SK-N-SH (cell line): Measurements from ENCODE around the gene PWWP2B. TPM values are rescaled to one million over a fixed set of nuclear protein-coding genes. Genes with fewer than 3 reads are reported as not detected.

Source experiments
- CTCF ChIA-PET: fragments of 300-600, 350-600 bp; formaldehyde crosslinking; extraction: SDS; loops from one replicate; lab custom pipeline; 2021; lab: Yijun Ruan, JAX
- POLR2A ChIA-PET: fragments of 350-600 bp; sonication (Branson Sonifier 250); formaldehyde crosslinking; extraction: SDS; loops from one replicate; lab custom pipeline; 2020; ENCODE audit warnings: antibody characterized with exemption, inconsistent platforms; lab: Yijun Ruan, JAX
- DNase-seq: peaks from one replicate; pipeline ENCODE4 v3.0.0; 2012
- H2AFZ ChIP-seq: fragments of 200-600 bp; sonication (generic); 2 replicates; pipeline ENCODE4 v1.8.1; 2016; ENCODE audit warnings: antibody characterized with exemption, mild to moderate bottlenecking, low read depth
- H3F3A ChIP-seq: fragments of 200-600 bp; sonication (generic); replicated peaks from 2 replicates; pipeline ENCODE3; 2016; ENCODE audit warnings: antibody characterized with exemption, mild to moderate bottlenecking; ENCODE audit not compliant: insufficient read depth
- H3K27ac ChIP-seq, 2 experiments: fragments of 200-500 bp in 1 of 2; fragments of 200-600 bp in 1 of 2; sonication (Bioruptor generic) in 1 of 2; sonication (generic), shearing (Covaris generic) in 1 of 2; 2 replicates each; pipeline versions ENCODE4 v1.5.1 to v1.6.1; 2014 to 2016; ENCODE audit warnings: low read depth in 2 of 2, inconsistent platforms in 1 of 2, low read length in 1 of 2, mild to moderate bottlenecking in 1 of 2, mixed read lengths in 1 of 2
- H3K27me3 ChIP-seq: fragments of 200-600 bp; sonication (generic), shearing (Covaris generic); 2 replicates; pipeline ENCODE4 v1.6.1; 2016; ENCODE audit warnings: mixed run types; ENCODE audit not compliant: insufficient read depth
- H3K36me3 ChIP-seq, 2 experiments: fragments of 200-500 bp in 1 of 2; fragments of 200-600 bp in 1 of 2; sonication (Bioruptor generic) in 1 of 2; sonication (generic) in 1 of 2; replicated peaks in 1 of 2; 2 replicates each; pipeline versions ENCODE3 to v1.5.1; 2014 to 2016; ENCODE audit warnings: low read length in 1 of 2, mild to moderate bottlenecking in 1 of 2; ENCODE audit not compliant: insufficient read depth in 2 of 2, control insufficient read depth in 1 of 2
- H3K4me1 ChIP-seq, 2 experiments: fragments of 200-500 bp in 1 of 2; fragments of 200-600 bp in 1 of 2; sonication (Bioruptor generic) in 1 of 2; sonication (generic), shearing (Covaris generic) in 1 of 2; 2 replicates each; pipeline versions ENCODE4 v1.5.1 to v1.6.1; 2014 to 2016; ENCODE audit warnings: low read depth in 1 of 2, low read length in 1 of 2, mixed run types in 1 of 2; ENCODE audit not compliant: insufficient read depth in 2 of 2, control insufficient read depth in 1 of 2
- H3K4me2 ChIP-seq: fragments of 200-600 bp; sonication (generic), shearing (Covaris generic); 2 replicates; pipeline ENCODE4 v1.6.1; 2017; ENCODE audit warnings: mixed run types
- H3K4me3 ChIP-seq, 2 experiments: fragments of 200-500 bp in 1 of 2; fragments of 200-600 bp in 1 of 2; sonication (Bioruptor generic) in 1 of 2; sonication (generic), shearing (Covaris generic) in 1 of 2; 2 replicates each; pipeline versions ENCODE4 v1.5.1 to v1.8.1; 2014 to 2016; ENCODE audit warnings: low read depth in 2 of 2, inconsistent platforms in 1 of 2, low read length in 1 of 2, mild to moderate bottlenecking in 1 of 2, mixed read lengths in 1 of 2, moderate library complexity in 1 of 2
- H3K79me2 ChIP-seq: fragments of 200-600 bp; sonication (generic); 2 replicates; pipeline ENCODE4 v1.8.1; 2017; ENCODE audit warnings: mild to moderate bottlenecking; ENCODE audit not compliant: insufficient read depth
- H3K9ac ChIP-seq: fragments of 200-600 bp; sonication (generic); 2 replicates; pipeline ENCODE4 v1.6.1; 2017; ENCODE audit warnings: mixed run types
- H3K9me2 ChIP-seq: fragments of 200-600 bp; sonication (generic); 2 replicates; pipeline ENCODE4 v1.6.1; 2017; ENCODE audit warnings: mixed run types
- H3K9me3 ChIP-seq: fragments of 200-600 bp; sonication (generic); 2 replicates; pipeline ENCODE4 v1.6.1; 2017; ENCODE audit warnings: mixed run types, mild to moderate bottlenecking, moderate library complexity
- H4K20me1 ChIP-seq: fragments of 200-600 bp; sonication (generic); 2 replicates; pipeline ENCODE4 v1.6.1; 2017; ENCODE audit warnings: mild to moderate bottlenecking, mixed run types; ENCODE audit not compliant: insufficient read depth
- CHD2 ChIP-seq: fragments of 150-350 bp; IDR thresholded peaks from 2 replicates; pipeline ENCODE4 v1.6.1; 2018; ENCODE audit warnings: low read length; ENCODE audit not compliant: partially characterized antibody
- EZH2phosphoT487 ChIP-seq: fragments of 200-600 bp; sonication (generic); IDR thresholded peaks from 2 replicates; pipeline ENCODE4 v1.6.1; 2017; ENCODE audit warnings: low read depth, mixed run types, mild to moderate bottlenecking, antibody characterized with exemption, moderate library complexity, borderline replicate concordance
- FOSL2 ChIP-seq: IDR thresholded peaks from 2 replicates; pipeline ENCODE4 v1.4.0; 2012; ENCODE audit warnings: low read depth, mild to moderate bottlenecking, moderate library complexity, borderline replicate concordance
- FOXJ3 ChIP-seq: sonication (generic); formaldehyde crosslinking; IDR thresholded peaks from 2 replicates; pipeline ENCODE4 v1.5.1; 2020; ENCODE audit warnings: mild to moderate bottlenecking, missing genetic modification reagents
- FOXM1 ChIP-seq: IDR thresholded peaks from 2 replicates; pipeline ENCODE4 v1.4.0; 2012; ENCODE audit warnings: low read depth, mild to moderate bottlenecking
- GABPA ChIP-seq: IDR thresholded peaks from 2 replicates; pipeline ENCODE4 v1.4.0; 2012; ENCODE audit warnings: low read depth, mild to moderate bottlenecking
- JUND ChIP-seq: IDR thresholded peaks from 2 replicates; pipeline ENCODE4 v1.4.0; 2012
- MAX ChIP-seq: IDR thresholded peaks from 2 replicates; pipeline ENCODE4 v1.4.0; 2012; ENCODE audit warnings: low read depth
- MEF2A ChIP-seq: IDR thresholded peaks from 2 replicates; pipeline ENCODE4 v1.4.0; 2012; ENCODE audit warnings: low read depth, borderline replicate concordance
- NFIC ChIP-seq: IDR thresholded peaks from 2 replicates; pipeline ENCODE4 v1.4.0; 2012; ENCODE audit warnings: borderline replicate concordance
- POLR2AphosphoS5 ChIP-seq: IDR thresholded peaks from 2 replicates; pipeline ENCODE4 v1.6.1; 2012; ENCODE audit warnings: low read depth, low read length
- RAD21 ChIP-seq: IDR thresholded peaks from 2 replicates; pipeline ENCODE4 v1.6.1; 2012; ENCODE audit warnings: mild to moderate bottlenecking, low read length
- RFX5 ChIP-seq: IDR thresholded peaks from 2 replicates; pipeline ENCODE4 v1.6.1; 2012; ENCODE audit warnings: mild to moderate bottlenecking, improper control_type of control experiment, low read length
- RXRA ChIP-seq: IDR thresholded peaks from 2 replicates; pipeline ENCODE4 v1.4.0; 2012; ENCODE audit warnings: low read depth, mild to moderate bottlenecking, borderline replicate concordance
- SIN3A ChIP-seq: IDR thresholded peaks from 2 replicates; pipeline ENCODE4 v1.6.1; 2012; ENCODE audit warnings: low read depth, mild to moderate bottlenecking, low read length, moderate library complexity, borderline replicate concordance
- SMC3 ChIP-seq: IDR thresholded peaks from 2 replicates; pipeline ENCODE4 v1.6.1; 2012; ENCODE audit warnings: low read depth, low read length, improper control_type of control experiment
- TAF1 ChIP-seq: IDR thresholded peaks from 2 replicates; pipeline ENCODE4 v1.6.1; 2012; ENCODE audit warnings: low read depth, mild to moderate bottlenecking, low read length, moderate library complexity, borderline replicate concordance
- TCF12 ChIP-seq: IDR thresholded peaks from 2 replicates; pipeline ENCODE4 v1.4.0; 2012
- TEAD4 ChIP-seq: IDR thresholded peaks from 2 replicates; pipeline ENCODE4 v1.4.0; 2012; ENCODE audit warnings: mild to moderate bottlenecking, borderline replicate concordance; ENCODE audit not compliant: insufficient read depth
- YY1 ChIP-seq: IDR thresholded peaks from 2 replicates; pipeline ENCODE4 v1.4.0; 2012; ENCODE audit warnings: low read depth, mild to moderate bottlenecking
- WGBS: methylation state at CpG from one replicate; pipeline ENCODE4 v1.1.6; 2017; ENCODE audit warnings: low lambda C conversion rate; 5-methylcytosine and 5-hydroxymethylcytosine counted together
- polyA plus RNA-seq, 3 experiments: library from polyadenylated mRNA; depleted of rRNA; stranded (reverse); fragments of >200 nt; gene quantifications; 2 replicates each; pipeline ENCODE4 v1.2.3, GENCODE V29; 2012
- TF ChIP-seq, protein P1 (sequence below): fragments of 150-350 bp; IDR thresholded peaks from 2 replicates; pipeline ENCODE4 v1.6.1; 2016; ENCODE audit warnings: mild to moderate bottlenecking, low read depth, low read length
- TF ChIP-seq, protein P2 (sequence below): IDR thresholded peaks from 2 replicates; pipeline ENCODE4; 2012
- TF ChIP-seq, protein P3 (sequence below): IDR thresholded peaks from 2 replicates; pipeline ENCODE4 v1.4.0; 2012; ENCODE audit warnings: low read depth, borderline replicate concordance

Gene PWWP2B
- polyA plus RNA-seq, 1 of the 3 experiments (the other 2 are of a cell fraction), result 2.4 TPM

DNA sequence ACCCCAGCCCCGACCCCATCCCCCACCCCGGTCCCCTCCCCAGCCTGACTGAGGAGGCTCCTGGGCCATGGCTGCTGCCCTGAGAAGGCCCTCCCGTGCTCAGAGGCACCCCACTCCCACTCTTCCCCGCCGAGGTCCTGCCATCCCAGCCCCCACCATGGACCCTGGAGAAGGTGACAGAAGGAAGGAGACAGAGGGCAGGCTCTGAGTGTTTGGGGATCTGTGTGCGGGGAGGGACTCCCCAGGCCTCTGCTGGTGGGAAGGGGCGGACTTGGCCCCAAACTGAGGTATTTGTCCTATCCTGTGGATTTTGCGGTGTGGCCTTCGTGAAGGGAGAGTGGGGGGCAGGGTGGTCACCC is 53.4 kb downstream of the PWWP2B start:
- Histone ChIP-seq H3K27me3 (no peaks in the 10 kb centered on the region), H2AFZ (no peak overlapping the region), H3K36me3 (no peaks in the 10 kb centered on the region), H3F3A (peaks cover 8% of the 10 kb centered on the region), H3K9me3 (no peaks in the 10 kb centered on the region), H3K4me3 (no peak overlapping the region), H3K9ac (no peak overlapping the region), H3K79me2 (no peaks in the 10 kb centered on the region), H3K27ac (no peak overlapping the region), H4K20me1 (no peaks in the 10 kb centered on the region), H3K4me1 (peaks cover 19 to 37% of the 10 kb centered on the region in 2 experiments; a peak in 2 of 4 replicates), H3K4me2 (no peak overlapping the region), H3K9me2 (no peaks in the 10 kb centered on the region)
- 93% methylated on average over 9 of the region's 9 CpGs for WGBS
- no peak for DNase-seq
- TF ChIP-seq RFX5 (no peak), RXRA (no peak), YY1 (no peak), TAF1 (no peak), MAX (no peak), SIN3A (no peak), CHD2 (no peak), RAD21 (no peak), NFIC (no peak), TCF12 (no peak), FOXJ3 (CRISPR knock-in tag) (no peak), FOSL2 (no peak), JUND (no peak), FOXM1 (no peak), POLR2AphosphoS5 (no peak)
- ChIA-PET CTCF (interaction anchor here (1.3 to 1.9 kb wide), 3 partner anchors 9 to 152 kb away, joined by 3 to 5 read pairs (median 4); no protein-coding TSS in a partner anchor), POLR2A (no interaction called here)

DNA sequence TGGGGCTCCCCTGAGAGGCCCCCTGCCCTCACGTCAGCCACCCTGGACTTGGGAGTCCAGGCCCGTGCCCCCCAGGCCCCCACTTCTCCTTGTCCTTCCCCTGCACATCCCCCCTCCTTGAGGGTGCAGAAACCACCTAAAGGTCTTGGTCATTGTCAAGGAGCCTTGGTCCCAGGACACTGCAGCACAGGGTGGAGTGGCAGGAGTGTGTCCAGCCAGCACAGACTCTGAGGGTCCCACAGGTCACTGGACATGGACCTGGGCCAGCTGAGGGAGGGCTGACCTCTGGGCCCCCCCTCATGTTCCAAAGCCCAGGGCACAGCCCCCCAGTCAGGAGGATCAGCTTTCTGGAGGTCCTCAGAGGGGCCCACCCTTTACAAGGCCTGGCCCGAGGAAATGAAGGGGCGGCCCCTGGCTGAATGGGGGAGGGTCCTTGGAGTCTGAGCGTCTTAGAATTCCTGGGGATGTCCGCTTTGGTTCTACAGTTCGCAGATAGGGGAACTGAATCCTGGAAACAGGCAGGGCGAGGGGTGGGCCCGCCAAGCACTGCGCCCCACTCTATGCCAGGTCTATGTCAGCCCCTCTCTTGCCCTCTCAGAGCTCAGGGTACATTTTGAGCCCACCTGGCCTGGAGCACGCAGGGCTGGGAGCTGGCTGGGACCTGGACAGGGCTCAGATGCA is 54.0 kb downstream of the PWWP2B start:
- no peak for DNase-seq
- H3K79me2 ChIP-seq, result no peaks in the 10 kb centered on the region
- H3K9me2 ChIP-seq, result no peaks in the 10 kb centered on the region
- H2AFZ ChIP-seq, result no peak overlapping the region
- ChIA-PET POLR2A (no interaction called here), CTCF (interaction anchor here (0.6 to 1.9 kb wide), 5 partner anchors 9 to 185 kb away, joined by 3 to 5 read pairs (median 3); no protein-coding TSS in a partner anchor)
- no peak overlapping the region for H3K9ac ChIP-seq
- H3K36me3 ChIP-seq, result no peaks in the 10 kb centered on the region
- H3K9me3 ChIP-seq, result no peaks in the 10 kb centered on the region
- H4K20me1 ChIP-seq, result no peaks in the 10 kb centered on the region
- no peak overlapping the region for H3K27ac ChIP-seq
- H3K4me1 ChIP-seq, result peaks cover 19 to 37% of the 10 kb centered on the region in 2 experiments; a peak in 2 of 4 replicates
- 100% methylated on average over 5 of the region's 11 CpGs for WGBS
- H3K27me3 ChIP-seq, result no peaks in the 10 kb centered on the region
- H3K4me3 ChIP-seq, result no peak overlapping the region
- peaks cover 8% of the 10 kb centered on the region for H3F3A ChIP-seq
- no peak overlapping the region for H3K4me2 ChIP-seq
- TF ChIP-seq, protein P1, sequence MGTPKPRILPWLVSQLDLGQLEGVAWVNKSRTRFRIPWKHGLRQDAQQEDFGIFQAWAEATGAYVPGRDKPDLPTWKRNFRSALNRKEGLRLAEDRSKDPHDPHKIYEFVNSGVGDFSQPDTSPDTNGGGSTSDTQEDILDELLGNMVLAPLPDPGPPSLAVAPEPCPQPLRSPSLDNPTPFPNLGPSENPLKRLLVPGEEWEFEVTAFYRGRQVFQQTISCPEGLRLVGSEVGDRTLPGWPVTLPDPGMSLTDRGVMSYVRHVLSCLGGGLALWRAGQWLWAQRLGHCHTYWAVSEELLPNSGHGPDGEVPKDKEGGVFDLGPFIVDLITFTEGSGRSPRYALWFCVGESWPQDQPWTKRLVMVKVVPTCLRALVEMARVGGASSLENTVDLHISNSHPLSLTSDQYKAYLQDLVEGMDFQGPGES, result no peak
- TF ChIP-seq FOSL2, result no peak
- TF ChIP-seq RXRA, result no peak
- TF ChIP-seq GABPA, result no peak
- TF ChIP-seq SMC3, result no peak
- TF ChIP-seq, protein P2, sequence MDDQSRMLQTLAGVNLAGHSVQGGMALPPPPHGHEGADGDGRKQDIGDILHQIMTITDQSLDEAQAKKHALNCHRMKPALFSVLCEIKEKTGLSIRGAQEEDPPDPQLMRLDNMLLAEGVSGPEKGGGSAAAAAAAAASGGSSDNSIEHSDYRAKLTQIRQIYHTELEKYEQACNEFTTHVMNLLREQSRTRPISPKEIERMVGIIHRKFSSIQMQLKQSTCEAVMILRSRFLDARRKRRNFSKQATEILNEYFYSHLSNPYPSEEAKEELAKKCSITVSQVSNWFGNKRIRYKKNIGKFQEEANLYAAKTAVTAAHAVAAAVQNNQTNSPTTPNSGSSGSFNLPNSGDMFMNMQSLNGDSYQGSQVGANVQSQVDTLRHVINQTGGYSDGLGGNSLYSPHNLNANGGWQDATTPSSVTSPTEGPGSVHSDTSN, result no peak
- no peak for TF ChIP-seq EZH2phosphoT487
- TF ChIP-seq, protein P3, sequence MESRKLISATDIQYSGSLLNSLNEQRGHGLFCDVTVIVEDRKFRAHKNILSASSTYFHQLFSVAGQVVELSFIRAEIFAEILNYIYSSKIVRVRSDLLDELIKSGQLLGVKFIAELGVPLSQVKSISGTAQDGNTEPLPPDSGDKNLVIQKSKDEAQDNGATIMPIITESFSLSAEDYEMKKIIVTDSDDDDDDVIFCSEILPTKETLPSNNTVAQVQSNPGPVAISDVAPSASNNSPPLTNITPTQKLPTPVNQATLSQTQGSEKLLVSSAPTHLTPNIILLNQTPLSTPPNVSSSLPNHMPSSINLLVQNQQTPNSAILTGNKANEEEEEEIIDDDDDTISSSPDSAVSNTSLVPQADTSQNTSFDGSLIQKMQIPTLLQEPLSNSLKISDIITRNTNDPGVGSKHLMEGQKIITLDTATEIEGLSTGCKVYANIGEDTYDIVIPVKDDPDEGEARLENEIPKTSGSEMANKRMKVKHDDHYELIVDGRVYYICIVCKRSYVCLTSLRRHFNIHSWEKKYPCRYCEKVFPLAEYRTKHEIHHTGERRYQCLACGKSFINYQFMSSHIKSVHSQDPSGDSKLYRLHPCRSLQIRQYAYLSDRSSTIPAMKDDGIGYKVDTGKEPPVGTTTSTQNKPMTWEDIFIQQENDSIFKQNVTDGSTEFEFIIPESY, result no peak
- TF ChIP-seq YY1, result no peak
- no peak for TF ChIP-seq MAX
- no peak for TF ChIP-seq TEAD4
- no peak for TF ChIP-seq MEF2A
- TF ChIP-seq RAD21, result no peak
